Right lobe of liver (tissue), 4 donors: ENCODE measurements around the gene RNF223.

ENCODE experiments used
- CTCF ChIP-seq, 4 donors: fragments of 200-600 bp in 3 of 4; fragments of 450-650 bp in 1 of 4; IDR thresholded peaks; one replicate each; pipeline versions ENCODE4 v1.5.1 to v1.8.0; 2016 to 2022; ENCODE audit warnings: antibody characterized with exemption in 4 of 4, mild to moderate bottlenecking in 2 of 4
- POLR2A ChIP-seq: fragments of 450-650 bp; IDR thresholded peaks from one replicate; pipeline ENCODE4 v1.6.1; 2017; ENCODE audit warnings: antibody characterized with exemption, mild to moderate bottlenecking
- donor health status: DM: no; HTN: no; CAD: no.
- donor health status: DM: no; HTN: no; CAD: no.
- donor health status: DM: no; HTN: yes; CAD: no.

- TF ChIP-seq CTCF (IDR thresholded peaks at IDR 0.05) (no peak), POLR2A (no peak)
Observed at GRCh38 chr1:1046767-1047166, 27.3 kb downstream of the RNF223 start.
